Measurements from ENCODE around the gene TIMM29.
"Not testable (repeated sequence)": the region's sequence is repeated elsewhere in the genome, so short reads cannot be mapped to it uniquely, and the experiment has no call there.

The TIMM29 gene

DNA sequence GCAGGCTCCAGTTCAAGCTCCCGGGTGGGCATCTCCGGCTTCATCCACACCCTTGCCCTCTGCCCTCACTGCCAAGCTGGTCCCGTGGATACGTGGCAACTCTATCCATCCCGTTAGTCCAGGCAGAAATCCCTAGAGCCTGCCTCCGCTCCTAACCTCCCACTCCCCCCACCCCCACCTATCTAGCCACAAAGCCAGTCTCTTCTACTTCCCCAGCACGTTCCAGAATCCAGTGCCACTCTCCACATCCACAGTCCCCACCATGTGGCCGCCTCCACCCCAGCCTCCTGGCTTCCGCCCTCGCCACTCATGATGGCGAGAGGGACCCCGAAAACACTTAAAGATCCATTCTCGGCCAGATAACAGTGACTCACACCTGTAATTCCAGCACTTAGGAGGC, 4.0 kb upstream of the TIMM29 start:
- Histone ChIP-seq H3K36me3 (ENCODE audit: control insufficient read depth, insufficient read depth, low read length, severe bottlenecking) (peaks cover 47% of the 10 kb centered on the region), H3K27me3 (replicated peaks; ENCODE audit: control insufficient read depth, insufficient read depth, low read length) (no peaks in the 10 kb centered on the region), H3K9ac (ENCODE audit: low read length) (no peak overlapping the region), H3K4me3 (ENCODE audit: low read length) (no peak overlapping the region), H3K9me3 (ENCODE audit: control insufficient read depth, low read length) (no peaks in the 10 kb centered on the region), H3K4me1 (ENCODE audit: control insufficient read depth, insufficient read depth, low read length) (peaks cover 15% of the 10 kb centered on the region)
- DNase-seq (ENCODE audit: low read depth) = no peak

DNA sequence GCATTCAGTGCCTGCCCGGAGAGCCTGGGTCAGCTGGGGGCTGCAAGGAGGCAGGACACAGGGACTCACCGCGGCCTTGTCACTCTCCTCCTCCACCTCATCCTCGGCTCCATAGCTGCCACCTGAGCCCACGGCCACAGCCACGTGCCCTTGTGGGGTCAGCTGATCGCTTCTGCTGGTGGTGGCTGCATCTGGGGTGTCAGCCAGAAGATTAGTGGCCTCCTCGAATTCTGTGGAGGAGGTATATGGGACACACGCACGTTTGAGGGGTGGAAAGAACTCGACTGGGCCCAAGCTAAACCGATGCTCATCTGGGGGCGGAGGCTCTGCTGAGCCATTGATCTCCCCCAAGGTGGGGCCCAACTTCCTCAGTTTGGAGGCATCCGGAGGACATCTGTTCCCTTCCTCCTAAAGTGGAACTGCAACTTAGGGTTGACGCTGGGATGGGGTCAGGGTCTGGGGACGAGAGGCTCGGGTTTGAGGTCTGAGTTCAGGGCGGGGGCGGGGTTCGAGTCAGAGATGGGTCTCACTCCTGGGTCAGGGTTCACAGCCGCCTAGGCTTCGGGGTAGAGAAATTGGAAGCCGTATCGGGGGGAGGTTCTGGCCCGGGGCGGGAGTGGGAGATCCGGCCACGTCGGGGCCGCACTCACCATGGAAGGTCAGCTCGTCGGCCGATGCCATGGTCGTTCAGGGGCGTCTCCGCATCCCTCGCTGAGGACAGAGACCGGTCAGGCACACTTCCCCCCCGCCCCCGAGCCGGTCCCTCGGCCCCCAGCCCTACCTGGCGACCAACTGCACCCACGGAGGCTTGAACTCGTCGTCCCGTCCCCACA, 665 bp upstream of the TIMM29 start:
- H3K4me1 ChIP-seq (ENCODE audit: control insufficient read depth, insufficient read depth, low read length) = peaks cover 19% of the 10 kb centered on the region
- H3K36me3 ChIP-seq (ENCODE audit: control insufficient read depth, insufficient read depth, low read length, severe bottlenecking) = peaks cover 19% of the 10 kb centered on the region
- peak overlapping the region; percentile 92 for H3K4me3 ChIP-seq (ENCODE audit: low read length)
- H3K27me3 ChIP-seq (replicated peaks; ENCODE audit: control insufficient read depth, insufficient read depth, low read length) = no peaks in the 10 kb centered on the region
- no peaks in the 10 kb centered on the region for H3K9me3 ChIP-seq (ENCODE audit: control insufficient read depth, low read length)
- peak; percentile 39 for DNase-seq (ENCODE audit: low read depth)
- peak overlapping the region; percentile 94 for H3K9ac ChIP-seq (ENCODE audit: low read length)

DNA sequence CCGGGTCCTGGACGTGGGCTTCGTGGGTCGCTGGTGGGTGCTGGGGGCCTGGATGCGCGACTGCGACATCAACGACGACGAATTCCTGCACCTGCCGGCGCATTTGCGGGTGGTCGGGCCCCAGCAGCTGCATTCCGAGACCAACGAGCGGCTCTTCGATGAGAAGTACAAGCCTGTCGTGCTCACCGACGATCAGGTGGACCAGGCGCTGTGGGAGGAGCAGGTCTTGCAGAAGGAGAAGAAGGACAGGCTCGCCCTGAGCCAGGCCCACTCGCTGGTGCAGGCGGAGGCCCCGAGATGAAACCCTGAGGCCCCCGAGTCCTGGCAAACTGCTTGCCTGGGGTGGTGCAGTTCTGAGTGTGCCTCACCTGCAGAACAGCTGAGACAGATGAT, 787 bp downstream of the TIMM29 start:
- peak overlapping the region; percentile 92 for H3K4me3 ChIP-seq (ENCODE audit: low read length)
- no peaks in the 10 kb centered on the region for H3K27me3 ChIP-seq (replicated peaks; ENCODE audit: control insufficient read depth, insufficient read depth, low read length)
- peak overlapping the region; percentile 94 for H3K9ac ChIP-seq (ENCODE audit: low read length)
- H3K9me3 ChIP-seq (ENCODE audit: control insufficient read depth, low read length) = no peaks in the 10 kb centered on the region
- H3K4me1 ChIP-seq (ENCODE audit: control insufficient read depth, insufficient read depth, low read length) = peaks cover 19% of the 10 kb centered on the region
- no peak for DNase-seq (ENCODE audit: low read depth)
- H3K36me3 ChIP-seq (ENCODE audit: control insufficient read depth, insufficient read depth, low read length, severe bottlenecking) = peaks cover 5% of the 10 kb centered on the region

DNA sequence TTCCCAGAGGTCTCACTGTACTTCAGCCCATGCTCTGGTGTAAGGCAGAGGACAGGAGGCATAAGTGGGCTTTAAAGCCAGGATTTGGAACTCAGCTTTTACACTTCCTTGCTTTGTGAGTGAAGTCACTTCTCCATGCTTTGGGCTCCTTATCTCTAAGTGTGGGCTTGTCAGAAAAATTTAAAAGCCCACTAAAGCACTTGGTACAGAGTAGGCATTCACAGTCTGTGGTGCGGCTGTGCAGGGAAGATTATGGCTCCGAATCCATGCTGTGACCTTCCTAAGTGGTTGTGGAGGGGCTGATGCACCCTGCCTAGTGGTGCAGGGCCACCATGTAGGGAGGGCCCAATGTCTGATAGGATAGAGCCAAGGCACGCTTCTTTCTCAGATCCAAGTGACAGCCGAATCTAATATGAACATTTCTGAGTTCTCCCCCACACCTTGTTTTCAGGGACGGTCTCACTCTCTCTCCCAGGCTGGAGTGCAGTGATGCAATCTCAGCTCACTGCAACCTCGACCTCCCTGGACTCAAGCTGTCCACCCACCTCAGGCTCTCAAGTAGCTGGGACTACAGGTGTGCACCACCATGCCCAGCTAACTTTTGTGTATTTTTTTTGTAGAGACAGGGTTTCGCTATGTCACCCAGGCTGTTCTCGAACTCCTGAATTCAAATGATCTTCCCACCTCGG, 6.9 kb downstream of the TIMM29 start:
- Histone ChIP-seq H3K4me3 (ENCODE audit: low read length) (no peak overlapping the region), H3K4me1 (ENCODE audit: control insufficient read depth, insufficient read depth, low read length) (no peaks in the 10 kb centered on the region), H3K9ac (ENCODE audit: low read length) (no peak overlapping the region), H3K27me3 (replicated peaks; ENCODE audit: control insufficient read depth, insufficient read depth, low read length) (no peaks in the 10 kb centered on the region), H3K9me3 (ENCODE audit: control insufficient read depth, low read length) (no peaks in the 10 kb centered on the region), H3K36me3 (ENCODE audit: control insufficient read depth, insufficient read depth, low read length, severe bottlenecking) (no peaks in the 10 kb centered on the region)
- DNase-seq (ENCODE audit: low read depth) = no peak

DNA sequence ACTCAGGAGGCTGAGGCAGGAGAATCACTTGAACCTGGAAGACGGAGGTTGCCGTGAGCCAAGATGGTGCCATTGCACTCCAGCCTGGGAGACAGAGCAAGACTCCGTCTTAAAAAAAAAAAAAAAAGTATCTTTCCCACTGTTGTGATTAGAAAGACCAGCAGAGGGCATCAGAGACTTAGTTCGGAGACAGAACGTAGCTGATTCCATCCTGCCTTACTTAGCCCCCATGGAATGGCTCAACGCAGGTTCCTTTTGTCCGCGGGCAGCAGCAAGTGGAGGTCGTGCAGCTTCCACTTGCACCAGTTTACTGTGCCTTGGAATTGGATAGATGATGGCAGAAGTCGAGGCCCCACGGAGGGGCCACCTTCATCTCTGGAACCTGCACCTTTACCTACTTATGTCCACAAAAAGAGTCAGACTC, 8.1 kb downstream of the TIMM29 start:
- no peaks in the 10 kb centered on the region for H3K4me1 ChIP-seq (ENCODE audit: control insufficient read depth, insufficient read depth, low read length)
- no peak overlapping the region for H3K9ac ChIP-seq (ENCODE audit: low read length)
- H3K27me3 ChIP-seq (replicated peaks; ENCODE audit: control insufficient read depth, insufficient read depth, low read length) = no peaks in the 10 kb centered on the region
- DNase-seq (ENCODE audit: low read depth) = peak; percentile 93
- no peaks in the 10 kb centered on the region for H3K36me3 ChIP-seq (ENCODE audit: control insufficient read depth, insufficient read depth, low read length, severe bottlenecking)
- H3K4me3 ChIP-seq (ENCODE audit: low read length) = no peak overlapping the region
- H3K9me3 ChIP-seq (ENCODE audit: control insufficient read depth, low read length) = no peaks in the 10 kb centered on the region

DNA sequence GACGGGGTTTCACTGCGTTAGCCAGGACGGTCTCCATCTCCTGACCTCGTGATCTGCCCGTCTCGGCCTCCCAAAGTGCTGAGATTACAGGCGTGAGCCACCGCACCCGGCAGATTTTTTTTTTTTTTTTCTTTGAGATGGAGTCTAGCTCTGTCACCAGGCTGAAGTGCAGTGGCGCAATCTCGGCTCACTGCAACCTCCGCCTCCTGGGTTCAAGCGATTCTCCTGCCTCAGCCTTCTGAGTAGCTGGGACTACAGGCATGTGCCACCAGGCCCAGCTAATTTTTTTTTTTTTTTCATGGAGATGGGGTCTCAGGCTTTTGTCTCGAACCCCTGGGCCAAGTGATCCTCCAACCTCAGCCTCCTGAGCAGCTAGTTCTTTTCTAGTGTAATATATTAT, 13.0 kb downstream of the TIMM29 start:
- H3K4me3 ChIP-seq (ENCODE audit: low read length); DNase-seq (ENCODE audit: low read depth); H3K36me3 ChIP-seq (ENCODE audit: control insufficient read depth, insufficient read depth, low read length, severe bottlenecking); H3K9ac ChIP-seq (ENCODE audit: low read length); H3K4me1 ChIP-seq (ENCODE audit: control insufficient read depth, insufficient read depth, low read length); H3K9me3 ChIP-seq (ENCODE audit: control insufficient read depth, low read length); H3K27me3 ChIP-seq (replicated peaks; ENCODE audit: control insufficient read depth, insufficient read depth, low read length): not testable (repeated sequence)

DNA sequence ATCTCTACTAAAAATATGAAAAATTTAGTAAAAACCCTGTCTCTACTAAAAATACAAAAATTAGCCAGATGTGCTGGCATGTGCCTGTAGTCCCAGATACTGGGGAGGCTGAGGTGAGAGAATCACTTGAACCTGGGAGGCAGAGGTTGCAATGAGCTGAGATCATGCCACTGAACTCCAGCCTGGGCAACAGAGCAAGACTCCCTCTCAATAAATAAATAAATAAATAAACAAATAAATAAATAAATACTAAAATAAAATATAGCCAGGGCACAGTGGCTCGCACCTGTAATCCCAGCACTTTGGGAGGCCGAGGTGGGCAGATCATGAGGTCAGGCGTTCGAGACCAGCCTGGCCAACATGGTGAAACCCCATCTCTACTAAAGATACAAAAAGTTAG, 14.8 kb downstream of the TIMM29 start:
- not testable (repeated sequence) for H3K4me3 ChIP-seq (ENCODE audit: low read length); H3K9ac ChIP-seq (ENCODE audit: low read length); H3K27me3 ChIP-seq (replicated peaks; ENCODE audit: control insufficient read depth, insufficient read depth, low read length); DNase-seq (ENCODE audit: low read depth); H3K9me3 ChIP-seq (ENCODE audit: control insufficient read depth, low read length); H3K36me3 ChIP-seq (ENCODE audit: control insufficient read depth, insufficient read depth, low read length, severe bottlenecking)
- H3K4me1 ChIP-seq (ENCODE audit: control insufficient read depth, insufficient read depth, low read length) = peaks cover 16% of the 10 kb centered on the region

DNA sequence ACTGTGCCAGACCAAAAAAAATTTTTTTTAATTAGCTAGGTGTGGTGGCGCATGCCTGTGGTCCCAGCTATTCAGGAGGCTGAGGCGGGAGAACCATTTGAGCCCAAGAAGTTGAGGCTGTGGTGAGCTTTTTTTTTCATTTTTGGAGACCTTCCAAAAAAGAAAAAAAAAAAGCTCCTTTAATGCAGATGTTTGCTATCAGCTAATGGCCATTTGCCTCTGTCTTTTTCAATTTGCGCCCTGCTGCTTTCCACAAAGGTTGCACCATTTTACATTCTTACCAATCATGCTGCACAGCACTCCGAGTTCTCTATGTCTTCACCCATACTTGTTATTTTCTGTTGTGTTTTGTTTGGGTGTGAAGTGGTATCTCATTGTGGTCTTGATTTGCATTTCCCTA, 16.7 kb downstream of the TIMM29 start:
- Histone ChIP-seq H3K27me3 (replicated peaks; ENCODE audit: control insufficient read depth, insufficient read depth, low read length) (no peaks in the 10 kb centered on the region), H3K36me3 (ENCODE audit: control insufficient read depth, insufficient read depth, low read length, severe bottlenecking) (no peaks in the 10 kb centered on the region), H3K4me3 (ENCODE audit: low read length) (no peak overlapping the region), H3K9ac (ENCODE audit: low read length) (no peak overlapping the region), H3K9me3 (ENCODE audit: control insufficient read depth, low read length) (no peaks in the 10 kb centered on the region), H3K4me1 (ENCODE audit: control insufficient read depth, insufficient read depth, low read length) (peaks cover 19% of the 10 kb centered on the region)
- DNase-seq (ENCODE audit: low read depth) = no peak

DNA sequence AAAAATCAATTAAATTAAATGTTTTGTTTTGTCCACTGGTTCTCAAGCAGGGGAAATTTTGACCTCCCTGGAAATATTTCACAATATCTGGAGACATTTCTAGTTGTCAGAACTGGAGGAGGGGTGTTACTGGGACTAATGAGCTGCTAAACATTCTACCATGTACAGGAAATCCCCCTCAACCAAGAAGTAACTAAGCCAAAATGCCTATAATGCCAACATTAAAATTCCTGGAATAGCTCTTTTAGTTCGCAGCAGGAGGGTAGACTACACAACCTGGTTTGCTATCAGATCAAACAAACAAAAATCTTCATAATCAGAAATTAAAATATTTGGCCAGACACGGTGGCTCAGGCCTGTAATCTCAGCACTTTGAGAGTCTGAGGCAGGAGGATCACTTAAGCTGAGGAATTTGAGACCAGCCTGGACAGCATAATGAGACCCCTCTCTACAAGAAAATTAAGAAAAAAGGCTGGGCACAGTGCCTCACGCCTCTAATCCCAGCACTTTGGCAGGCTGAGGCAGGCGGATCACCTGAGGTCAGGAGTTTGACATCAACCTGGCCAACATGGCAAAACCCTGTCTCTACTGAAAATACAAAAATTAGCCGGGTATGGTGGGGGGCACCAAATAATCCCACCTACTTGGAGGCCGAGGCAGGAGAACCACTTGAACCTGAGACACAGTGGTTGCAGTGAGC, 18.5 kb downstream of the TIMM29 start:
- Histone ChIP-seq H3K9ac (ENCODE audit: low read length) (peak overlapping the region; percentile 14), H3K4me1 (ENCODE audit: control insufficient read depth, insufficient read depth, low read length) (peaks cover 22% of the 10 kb centered on the region), H3K27me3 (replicated peaks; ENCODE audit: control insufficient read depth, insufficient read depth, low read length) (no peaks in the 10 kb centered on the region), H3K36me3 (ENCODE audit: control insufficient read depth, insufficient read depth, low read length, severe bottlenecking) (no peaks in the 10 kb centered on the region), H3K4me3 (ENCODE audit: low read length) (no peak overlapping the region), H3K9me3 (ENCODE audit: control insufficient read depth, low read length) (no peaks in the 10 kb centered on the region)
- DNase-seq (ENCODE audit: low read depth) = peak; percentile 71

DNA sequence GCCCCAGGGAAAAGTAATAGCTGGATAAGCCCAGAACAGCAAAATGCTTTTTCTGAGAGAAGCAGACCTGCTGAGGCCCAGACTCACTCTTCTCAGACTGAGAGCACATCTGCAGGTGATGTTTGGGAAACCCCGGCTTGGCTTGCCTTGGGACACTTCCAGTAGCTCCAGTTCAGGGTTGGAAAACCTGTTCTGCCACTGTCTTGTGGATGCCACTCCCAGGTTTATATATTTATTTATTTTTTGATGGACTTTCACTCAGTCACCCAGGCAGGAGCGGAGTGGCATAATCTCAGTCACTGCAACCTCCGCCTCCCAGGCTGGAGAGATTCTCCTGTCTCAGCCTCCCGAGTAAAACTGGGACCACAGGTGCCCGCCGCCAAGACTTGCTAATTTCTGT, 24.2 kb downstream of the TIMM29 start:
- DNase-seq (ENCODE audit: low read depth) = no peak
- H3K27me3 ChIP-seq (replicated peaks; ENCODE audit: control insufficient read depth, insufficient read depth, low read length) = no peaks in the 10 kb centered on the region
- no peaks in the 10 kb centered on the region for H3K9me3 ChIP-seq (ENCODE audit: control insufficient read depth, low read length)

DNA sequence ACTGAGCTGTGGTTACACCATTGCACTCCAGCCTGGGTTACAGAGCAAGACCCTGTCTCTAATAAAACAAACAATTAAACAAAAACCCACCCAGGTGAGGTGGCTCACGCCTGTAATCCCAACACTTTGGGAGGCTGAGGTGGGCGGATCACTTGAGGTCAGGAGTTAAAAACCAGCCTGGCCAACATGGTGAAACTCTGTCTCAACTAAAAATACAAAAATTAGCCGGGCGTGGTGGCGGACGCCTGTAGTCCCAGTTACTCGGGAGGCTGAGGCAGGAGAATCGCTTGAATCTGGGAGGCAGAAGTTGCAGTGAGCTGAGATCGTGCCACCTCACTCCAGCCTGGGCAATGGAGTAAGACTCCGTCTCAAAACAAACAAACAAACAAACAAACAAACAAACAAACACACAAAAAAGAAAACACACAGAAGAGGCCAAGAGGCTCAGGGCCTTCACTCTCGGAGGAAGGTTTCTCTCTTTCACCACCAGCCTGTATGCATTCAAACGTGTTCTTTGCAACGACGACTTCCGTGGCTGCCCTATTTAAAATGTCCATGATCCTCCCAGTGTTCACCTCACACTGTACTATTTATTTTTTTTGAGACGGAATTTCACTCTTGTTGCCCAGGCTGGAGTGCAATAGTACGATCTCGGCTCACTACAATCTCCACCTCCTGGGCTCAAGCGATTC, 30.8 kb downstream of the TIMM29 start:
- peak overlapping the region; percentile 83 for H3K4me3 ChIP-seq (ENCODE audit: low read length)
- not testable (repeated sequence) for H3K36me3 ChIP-seq (ENCODE audit: control insufficient read depth, insufficient read depth, low read length, severe bottlenecking); DNase-seq (ENCODE audit: low read depth); H3K27me3 ChIP-seq (replicated peaks; ENCODE audit: control insufficient read depth, insufficient read depth, low read length); H3K9me3 ChIP-seq (ENCODE audit: control insufficient read depth, low read length)
- peak overlapping the region; percentile 98 for H3K9ac ChIP-seq (ENCODE audit: low read length)
- peaks cover 10% of the 10 kb centered on the region for H3K4me1 ChIP-seq (ENCODE audit: control insufficient read depth, insufficient read depth, low read length)

More for the DNA sequence above, 24.2 kb downstream of the TIMM29 start:
- H3K4me1 ChIP-seq (ENCODE audit: control insufficient read depth, insufficient read depth, low read length) = peaks cover 14% of the 10 kb centered on the region
- no peaks in the 10 kb centered on the region for H3K36me3 ChIP-seq (ENCODE audit: control insufficient read depth, insufficient read depth, low read length, severe bottlenecking)
- H3K4me3 ChIP-seq (ENCODE audit: low read length) = no peak overlapping the region
- H3K9ac ChIP-seq (ENCODE audit: low read length) = no peak overlapping the region
